Heart left ventricle (tissue), 16 donors: ENCODE measurements around the gene RASSF1. TPM values are rescaled to one million over a fixed set of nuclear protein-coding genes. Genes with fewer than 3 reads are reported as not detected.

ENCODE experiments used
- ATAC-seq, 4 donors: fragments of 200-7000 bp; cut with Tn5 transposase; one replicate each; pipeline ENCODE4 v1.9.1; 2020 to 2022; ENCODE audit warnings: moderate library complexity in 4 of 4, mild to moderate bottlenecking in 3 of 4, moderate number of reproducible peaks in 1 of 4
- DNase-seq, 5 donors: peaks; one replicate each; pipeline ENCODE4 v3.0.0-alpha.2; 2020
- H3K27ac ChIP-seq, 12 donors: fragments of 200-600 bp; sonication (generic) in 4 of 12; one replicate each; pipeline versions ENCODE4 v1.5.0 to v1.8.0; 2016 to 2022; ENCODE audit warnings: mild to moderate bottlenecking in 2 of 12
- H3K27me3 ChIP-seq, 9 donors: fragments of 200-600 bp; sonication (generic) in 2 of 9; one replicate each; pipeline versions ENCODE4 v1.5.1 to v1.8.0; 2016 to 2022; ENCODE audit warnings: mild to moderate bottlenecking in 3 of 9
- H3K36me3 ChIP-seq, 9 donors: fragments of 200-600 bp; sonication (generic) in 2 of 9; one replicate each; pipeline versions ENCODE4 v1.5.0 to v1.8.0; 2018 to 2022; ENCODE audit warnings: mild to moderate bottlenecking in 2 of 9
- H3K4me1 ChIP-seq, 12 donors: fragments of 200-600 bp; sonication (generic) in 4 of 12; one replicate each; pipeline versions ENCODE4 v1.5.0 to v1.8.0; 2016 to 2022; ENCODE audit warnings: mild to moderate bottlenecking in 3 of 12
- H3K4me3 ChIP-seq, 12 donors: fragments of 200-600 bp; sonication (generic) in 4 of 12; one replicate each; pipeline versions ENCODE4 v1.5.0 to v1.8.0; 2017 to 2022; ENCODE audit warnings: mild to moderate bottlenecking in 9 of 12, moderate library complexity in 4 of 12
- H3K9me3 ChIP-seq, 12 donors: fragments of 200-600 bp; sonication (generic) in 4 of 12; one replicate each; pipeline versions ENCODE4 v1.5.0 to v1.8.0; 2016 to 2022; ENCODE audit warnings: mild to moderate bottlenecking in 1 of 12
- CTCF ChIP-seq, 12 donors: fragments of 200-600 bp; sonication (generic) in 4 of 12; IDR thresholded peaks; one replicate each; pipeline versions ENCODE4 v1.5.0 to v1.8.0; 2018 to 2022; ENCODE audit warnings: antibody characterized with exemption in 12 of 12, mild to moderate bottlenecking in 5 of 12
- POLR2A ChIP-seq, 2 donors: fragments of 450-650 bp; IDR thresholded peaks; one replicate each; pipeline ENCODE4 v1.6.1; 2017; ENCODE audit warnings: antibody characterized with exemption in 2 of 2, mild to moderate bottlenecking in 2 of 2, moderate library complexity in 2 of 2
- WGBS, 4 donors: extraction: QIAGEN DNeasy Blood & Tissue Kit in 2 of 4; methylation state at CpG; one replicate each; pipeline versions ENCODE4 v1.1.5 to v1.1.7; 2013 to 2018; 5-methylcytosine and 5-hydroxymethylcytosine counted together
- intact Hi-C, 10 donors: fragments of 100-400 bp; cut with DNase I; formaldehyde crosslinking; loops; one replicate each; pipeline versions ENCODE4 v1.11.1 to v1.14.2; 2022
- polyA plus RNA-seq, 2 donors: library from polyadenylated mRNA; stranded (reverse); fragments of 200-250 nt; gene quantifications; one replicate each; pipeline ENCODE4 v1.2.3, GENCODE V29; 2013
- total RNA-seq, 9 donors: library from RNA; depleted of rRNA in 2 of 9; stranded (reverse); fragments of >200 nt in 2 of 9; fragmentation: NEBNext Ultra II Directional in 3 of 9; extraction: Animal tissue kit (Norgen Biotek cat#: 25700) in 3 of 9; gene quantifications; one replicate each; pipeline versions ENCODE4 v1.1.0 to v1.2.4, GENCODE V29; 2016 to 2023
- donor health status: ischemic (EF 13 %, LVEDD 7.1; RV severe dilation, severe dysfunction).
- donor health status: healthy with polysubstance abuse.
- donor health status: DM: no; HTN: yes; CAD: no.
- donor health status: DM: no; HTN: no; CAD: no.
- donor health status: ischemic (EF 25% LVEDD 6.9; RV normal size, moderate dysfunction).
- donor health status: ischemic (EF 25% LVEDD 5.7; RV mildly dilated, moderate dysfunction).
- donor health status: healthy.
- donor health status: DM: yes; HTN: yes; CAD: no.
- donor health status: ischemic (EF 35%, LVEDD 5.7; RV mildly dilated, moderate dysfunction).
- donor health status: nonischemic (EF 11% LVEDD 7.7; RV severe dilation, severe dysfunction).
- donor health status: DM: yes; HTN: yes; CAD: no.
- donor health status: PGD.
- donor health status: ischemic (EF 29% LVEDD 5.4; RV normal size, mild dysfunction).
- donor health status: nonischemic (EF 23%, LVEDD 6.1; RV moderate dilation, normal function).

Gene RASSF1
- total and polyA plus RNA-seq, 11 donors = 7.9 to 58.6 (median 14.2) TPM

GRCh38 chr3:50325497-50326181 is 15.0 kb downstream of the RASSF1 start:
- ATAC-seq (no peak), DNase-seq (peak in 3 of 5 donors; percentile 10 to 25 (median 23))
- no peaks in the 10 kb centered on the region for H3K9me3 ChIP-seq
- H3K27me3 ChIP-seq = no peaks in the 10 kb centered on the region
- intact Hi-C loops = loop anchor here in 5 of 10 donors (2.0 to 10.0 kb wide), 5 partner anchors 33 to 99 kb away; partner anchors contain the start of genes LSMEM2 (in 2 of the 5) and IFRD2 (in 1 of the 5)
- no peak overlapping the region for H3K4me3 ChIP-seq
- peak overlapping the region in 11 of 12 donors; percentile 9 to 99 (median 98) for H3K27ac ChIP-seq
- peaks cover 0 to 35% (median 29%) of the 10 kb centered on the region in 9 donors for H3K36me3 ChIP-seq
- no peak for TF ChIP-seq CTCF (IDR thresholded peaks at IDR 0.05)
- TF ChIP-seq POLR2A (IDR thresholded peaks at IDR 0.05) = no peak
- peaks cover 5 to 61% (median 42%) of the 10 kb centered on the region in 12 donors for H3K4me1 ChIP-seq
- 82 to 90% (median 86%) methylated on average over 11 of the region's 11 CpGs for WGBS, 4 donors

- no peak overlapping the region for H3K4me3 ChIP-seq
- H3K36me3 ChIP-seq = peaks cover 0 to 30% (median 24%) of the 10 kb centered on the region in 9 donors
- ATAC-seq = no peak
- TF ChIP-seq POLR2A (IDR thresholded peaks at IDR 0.05) (no peak), CTCF (IDR thresholded peaks at IDR 0.05) (no peak)
- WGBS, 4 donors = 63 to 91% (median 88%) methylated on average over 1 to 2 of the region's 2 CpGs
- H3K27me3 ChIP-seq = no peaks in the 10 kb centered on the region
- H3K9me3 ChIP-seq = no peaks in the 10 kb centered on the region
- peak in 1 of 5 donors; percentile 10 for DNase-seq
- peak overlapping the region; percentile 9 to 99 (median 98) for H3K27ac ChIP-seq
- H3K4me1 ChIP-seq = peaks cover 5 to 66% (median 47%) of the 10 kb centered on the region in 12 donors
- intact Hi-C loops = loop anchor here in 5 of 10 donors (2.0 to 10.0 kb wide), 5 partner anchors 33 to 98 kb away; partner anchors contain the start of genes LSMEM2 (in 2 of the 5) and IFRD2 (in 1 of the 5)
Observed at GRCh38 chr3:50325113-50325480, 15.5 kb downstream of the RASSF1 start.

- ATAC-seq = peak; percentile 4 to 20 (median 8)
- peak; percentile 76 to 92 (median 86) for TF ChIP-seq CTCF (IDR thresholded peaks at IDR 0.05)
- no peak for TF ChIP-seq POLR2A (IDR thresholded peaks at IDR 0.05)
Observed at GRCh38 chr3:50324351-50325112, 16.1 kb downstream of the RASSF1 start.

More at GRCh38 chr3:50324351-50325112, 16.1 kb downstream of the RASSF1 start:
- intact Hi-C loops = loop anchor here in 9 of 10 donors (1.0 to 10.0 kb wide), 9 partner anchors 32 to 132 kb away; partner anchors contain the start of genes GNAI2 (in 3 of the 9), LSMEM2 (in 2 of the 9), GNAT1 (in 1 of the 9) and IFRD2 (in 1 of the 9)
- WGBS, 4 donors = 8 to 47% (median 32%) methylated on average over 3 to 4 of the region's 4 CpGs
- peak overlapping the region in 4 of 12 donors; percentile 4 to 10 (median 6) for H3K4me3 ChIP-seq
- H3K36me3 ChIP-seq = peaks cover 0 to 30% (median 23%) of the 10 kb centered on the region in 9 donors
- H3K27ac ChIP-seq = peak overlapping the region; percentile 93 to 99 (median 98)
- peak; percentile 70 to 87 (median 80) for DNase-seq
- no peaks in the 10 kb centered on the region for H3K9me3 ChIP-seq
- peaks cover 5 to 72% (median 52%) of the 10 kb centered on the region in 12 donors for H3K4me1 ChIP-seq
- H3K27me3 ChIP-seq = no peaks in the 10 kb centered on the region
